HFF-Myc (cell line): ENCODE results near the gene PPP1R7.

ENCODE experiments used
- DNase-seq: peaks from one replicate; pipeline ENCODE4 v3.0.0-alpha.2; 2011; ENCODE audit warnings: low read depth; ENCODE audit errors: extremely low read depth
- H3K4me3 ChIP-seq: replicated peaks from 2 replicates; pipeline ENCODE4 v1.5.1; 2011; ENCODE audit warnings: low read depth, mild to moderate bottlenecking, control low read depth, low read length
- TF ChIP-seq, protein P1 (sequence below): IDR thresholded peaks from 2 replicates; pipeline ENCODE4 v1.5.1; 2012; ENCODE audit warnings: mild to moderate bottlenecking, low read depth, low read length, control low read depth; ENCODE audit errors: missing control alignments

Gene PPP1R7

DNA sequence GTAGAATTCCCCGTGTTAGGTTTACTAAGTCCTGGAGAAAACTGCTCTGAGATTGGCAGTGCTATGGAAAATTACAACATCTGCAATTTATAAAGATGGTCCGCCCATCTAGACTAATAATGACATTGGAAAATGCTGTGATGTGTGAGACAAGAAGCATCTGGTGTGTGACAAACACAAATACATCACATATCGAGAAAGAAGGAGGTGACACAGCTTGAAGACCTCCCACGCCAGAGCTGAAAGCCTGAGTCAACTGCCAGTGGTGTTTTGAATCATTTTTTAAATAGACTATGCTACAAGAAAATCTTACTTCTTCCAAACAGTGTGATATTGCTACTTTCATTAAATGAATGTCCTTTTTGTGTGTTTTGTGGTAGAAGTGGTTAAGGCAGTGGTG is 29.6 kb downstream of the PPP1R7 start:
- no peak overlapping the region for H3K4me3 ChIP-seq
- no peak for DNase-seq
- TF ChIP-seq, protein P1, sequence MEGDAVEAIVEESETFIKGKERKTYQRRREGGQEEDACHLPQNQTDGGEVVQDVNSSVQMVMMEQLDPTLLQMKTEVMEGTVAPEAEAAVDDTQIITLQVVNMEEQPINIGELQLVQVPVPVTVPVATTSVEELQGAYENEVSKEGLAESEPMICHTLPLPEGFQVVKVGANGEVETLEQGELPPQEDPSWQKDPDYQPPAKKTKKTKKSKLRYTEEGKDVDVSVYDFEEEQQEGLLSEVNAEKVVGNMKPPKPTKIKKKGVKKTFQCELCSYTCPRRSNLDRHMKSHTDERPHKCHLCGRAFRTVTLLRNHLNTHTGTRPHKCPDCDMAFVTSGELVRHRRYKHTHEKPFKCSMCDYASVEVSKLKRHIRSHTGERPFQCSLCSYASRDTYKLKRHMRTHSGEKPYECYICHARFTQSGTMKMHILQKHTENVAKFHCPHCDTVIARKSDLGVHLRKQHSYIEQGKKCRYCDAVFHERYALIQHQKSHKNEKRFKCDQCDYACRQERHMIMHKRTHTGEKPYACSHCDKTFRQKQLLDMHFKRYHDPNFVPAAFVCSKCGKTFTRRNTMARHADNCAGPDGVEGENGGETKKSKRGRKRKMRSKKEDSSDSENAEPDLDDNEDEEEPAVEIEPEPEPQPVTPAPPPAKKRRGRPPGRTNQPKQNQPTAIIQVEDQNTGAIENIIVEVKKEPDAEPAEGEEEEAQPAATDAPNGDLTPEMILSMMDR = no peak

DNA sequence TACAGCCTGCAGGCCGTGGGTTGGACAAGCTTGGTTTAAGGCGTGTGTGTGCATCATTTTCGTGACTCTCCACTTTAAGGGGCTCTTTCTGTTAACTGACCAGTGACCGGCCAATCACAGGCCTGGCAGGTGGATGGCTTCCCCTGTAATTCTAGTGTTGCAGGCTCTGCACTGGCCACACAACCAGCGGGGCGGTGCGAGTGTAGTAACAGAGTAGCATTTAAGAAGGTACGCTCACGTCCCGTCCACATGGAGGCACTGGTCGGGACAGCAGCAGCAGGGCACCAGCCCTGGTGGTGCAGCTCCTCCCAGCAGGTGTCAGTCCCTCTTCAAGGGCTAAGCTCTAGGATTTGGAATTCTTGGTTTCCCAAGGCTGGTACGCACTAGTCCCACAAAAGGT is 30.2 kb downstream of the PPP1R7 start:
- H3K4me3 ChIP-seq = no peak overlapping the region
- TF ChIP-seq, protein P1 = no peak
- no peak for DNase-seq

DNA sequence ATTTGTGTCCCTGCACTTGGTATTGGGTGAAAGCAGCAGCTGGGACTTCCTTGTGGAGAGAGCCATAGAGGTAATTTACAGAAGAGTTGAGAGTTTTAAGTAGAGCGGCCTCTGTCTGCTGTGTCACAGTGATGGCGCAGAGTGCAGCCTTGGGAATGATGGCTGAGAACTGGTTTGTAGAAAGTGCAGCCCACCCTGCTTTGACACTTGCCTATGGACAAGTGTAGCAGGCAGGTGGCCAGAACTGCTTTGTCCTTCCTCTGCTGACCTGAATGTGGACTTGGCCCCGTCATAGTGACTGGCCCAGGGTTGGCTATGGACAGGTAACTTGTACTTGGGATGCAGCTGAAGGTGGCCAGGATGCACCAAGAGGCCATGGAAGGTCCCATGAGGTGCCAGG is 31.9 kb downstream of the PPP1R7 start:
- DNase-seq = no peak
- TF ChIP-seq, protein P1 = no peak

DNA sequence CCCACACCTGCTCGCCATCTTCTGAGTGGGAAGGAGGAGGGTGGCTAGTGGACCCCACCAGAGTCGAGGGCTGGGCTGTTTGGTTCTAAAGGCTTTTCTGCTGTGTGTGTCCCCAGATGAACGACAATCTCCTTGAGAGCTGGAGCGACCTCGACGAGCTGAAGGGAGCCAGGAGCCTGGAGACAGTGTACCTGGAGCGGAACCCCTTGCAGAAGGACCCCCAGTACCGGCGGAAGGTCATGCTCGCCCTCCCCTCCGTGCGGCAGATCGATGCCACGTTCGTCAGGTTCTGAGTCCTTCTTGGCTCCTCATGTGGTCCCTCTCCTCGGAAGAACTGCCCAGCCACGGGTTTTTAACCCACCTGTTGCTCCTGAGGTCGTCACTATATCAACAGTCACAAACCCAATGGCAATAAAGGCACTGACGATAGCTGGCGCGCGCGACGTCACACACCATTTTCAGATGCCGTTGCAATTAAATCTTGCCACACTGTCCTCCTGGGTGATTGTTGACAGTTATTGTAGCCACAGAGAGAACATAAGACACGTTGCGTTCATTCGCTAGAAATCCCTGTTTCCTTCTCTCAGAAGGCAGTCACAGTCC is 32.4 kb downstream of the PPP1R7 start:
- no peak overlapping the region for H3K4me3 ChIP-seq
- DNase-seq = no peak
- TF ChIP-seq, protein P1 = no peak

More for the DNA sequence above, 31.9 kb downstream of the PPP1R7 start:
- no peak overlapping the region for H3K4me3 ChIP-seq

DNA sequence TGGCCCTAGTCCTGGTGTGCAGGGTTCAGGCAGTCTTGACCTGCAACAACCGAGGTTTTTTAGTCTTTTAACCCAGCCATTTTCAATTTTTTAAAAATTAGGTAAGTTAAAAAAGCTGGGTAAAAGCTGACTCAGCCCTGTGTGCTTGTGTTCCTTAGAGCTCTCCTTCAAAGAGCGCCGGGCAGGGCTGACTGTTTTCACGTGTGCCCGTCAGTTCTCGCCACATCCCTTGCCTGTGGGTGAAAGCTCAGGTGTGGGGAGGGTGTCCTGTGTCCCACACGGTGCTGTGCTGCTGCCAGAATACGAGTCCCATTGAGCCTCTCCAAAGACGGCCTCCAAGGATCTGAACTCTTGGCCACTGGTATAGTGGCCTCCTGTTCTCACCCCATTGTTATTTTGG is 33.0 kb downstream of the PPP1R7 start:
- no peak for DNase-seq
- TF ChIP-seq, protein P1 = no peak

DNA sequence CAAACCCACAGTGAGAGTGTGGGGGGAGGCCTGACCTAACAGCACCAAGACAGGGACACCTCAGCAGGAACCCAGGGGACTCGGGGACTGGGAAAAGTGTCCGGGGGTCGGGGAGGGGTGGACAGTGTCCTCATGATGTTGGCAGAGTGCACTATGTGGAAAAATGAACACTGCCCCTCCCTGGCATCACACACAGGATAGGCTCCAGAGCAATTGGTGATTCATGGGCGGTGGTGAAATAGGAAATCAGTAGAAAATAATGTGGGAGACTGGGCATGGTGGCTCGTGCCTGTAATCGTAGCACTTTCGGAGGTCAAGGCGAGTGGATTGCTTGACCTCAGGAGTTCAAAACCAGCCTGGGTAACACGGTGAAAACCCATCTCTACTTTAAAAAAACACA is 34.6 kb downstream of the PPP1R7 start:
- no peak for DNase-seq
- TF ChIP-seq, protein P1 = no peak
- H3K4me3 ChIP-seq = no peak overlapping the region

More for the DNA sequence above, 33.0 kb downstream of the PPP1R7 start:
- H3K4me3 ChIP-seq = no peak overlapping the region

DNA sequence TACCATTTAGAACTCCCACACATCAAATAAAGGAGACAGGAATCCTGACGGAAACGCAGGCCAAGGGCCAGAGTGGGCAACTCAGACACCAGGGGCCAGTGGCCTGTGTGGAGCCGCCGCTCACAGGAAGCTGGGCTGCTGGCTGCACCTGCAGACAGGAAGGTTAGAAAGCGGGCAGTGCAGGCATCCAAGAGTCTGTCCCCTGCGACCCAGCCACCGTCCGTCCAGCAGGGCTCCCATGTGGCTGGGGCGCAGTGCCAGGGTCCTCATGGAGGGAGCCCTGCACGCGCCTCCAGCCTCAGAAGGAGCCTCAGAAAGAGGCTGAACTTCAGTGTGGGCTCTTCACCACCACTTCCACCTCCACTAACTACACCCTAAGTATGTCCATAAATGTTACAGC is 35.7 kb downstream of the PPP1R7 start:
- no peak for DNase-seq
- TF ChIP-seq, protein P1 = no peak
- no peak overlapping the region for H3K4me3 ChIP-seq
